ENCODE measurements around the gene KNTC1.
"Not testable (repeated sequence)": the region's sequence is repeated elsewhere in the genome, so short reads cannot be mapped to it uniquely, and the experiment has no call there.

The KNTC1 gene

GRCh38 chr12:122558745-122559641 lies 31.9 kb downstream of the KNTC1 start:
- no peak for DNase-seq (ENCODE audit: low read depth, low spot score)

- no peak for DNase-seq (ENCODE audit: low read depth, low spot score)
Measured at GRCh38 chr12:122560138-122560537, 33.1 kb downstream of the KNTC1 start.

- no peak for DNase-seq (ENCODE audit: low read depth, low spot score)
Measured at GRCh38 chr12:122563361-122563760, 36.3 kb downstream of the KNTC1 start.

GRCh38 chr12:122566816-122567215 lies 39.8 kb downstream of the KNTC1 start:
- not testable (repeated sequence) for DNase-seq (ENCODE audit: low read depth, low spot score)

- no peak for DNase-seq (ENCODE audit: low read depth, low spot score)
Measured at GRCh38 chr12:122569288-122569687, 42.2 kb downstream of the KNTC1 start.

- DNase-seq (ENCODE audit: low read depth, low spot score): not testable (repeated sequence)
Measured at GRCh38 chr12:122570006-122570405, 43.0 kb downstream of the KNTC1 start.

GRCh38 chr12:122571821-122572220 lies 44.8 kb downstream of the KNTC1 start:
- DNase-seq (ENCODE audit: low read depth, low spot score): no peak

- not testable (repeated sequence) for DNase-seq (ENCODE audit: low read depth, low spot score)
Measured at GRCh38 chr12:122583294-122583693, 56.2 kb downstream of the KNTC1 start.

- no peak for DNase-seq (ENCODE audit: low read depth, low spot score)
Measured at GRCh38 chr12:122584177-122584863, 57.3 kb downstream of the KNTC1 start.

GRCh38 chr12:122590990-122591389 lies 63.9 kb downstream of the KNTC1 start:
- no peak for DNase-seq (ENCODE audit: low read depth, low spot score)

GRCh38 chr12:122591966-122592365 lies 64.9 kb downstream of the KNTC1 start:
- DNase-seq (ENCODE audit: low read depth, low spot score): not testable (repeated sequence)

GRCh38 chr12:122592543-122592942 lies 65.5 kb downstream of the KNTC1 start:
- not testable (repeated sequence) for DNase-seq (ENCODE audit: low read depth, low spot score)

- DNase-seq (ENCODE audit: low read depth, low spot score): no peak
Measured at GRCh38 chr12:122593910-122594309, 66.9 kb downstream of the KNTC1 start.

- DNase-seq (ENCODE audit: low read depth, low spot score): no peak
Measured at GRCh38 chr12:122596838-122597237, 69.8 kb downstream of the KNTC1 start.

GRCh38 chr12:122602456-122602855 lies 75.4 kb downstream of the KNTC1 start:
- DNase-seq (ENCODE audit: low read depth, low spot score): no peak

GRCh38 chr12:122604993-122605392 lies 77.9 kb downstream of the KNTC1 start:
- no peak for DNase-seq (ENCODE audit: low read depth, low spot score)

GRCh38 chr12:122609732-122610131 lies 82.7 kb downstream of the KNTC1 start:
- no peak for DNase-seq (ENCODE audit: low read depth, low spot score)

GRCh38 chr12:122610207-122610606 lies 83.2 kb downstream of the KNTC1 start:
- DNase-seq (ENCODE audit: low read depth, low spot score): no peak

- DNase-seq (ENCODE audit: low read depth, low spot score): no peak
Measured at GRCh38 chr12:122610911-122611310, 83.9 kb downstream of the KNTC1 start.

GRCh38 chr12:122614839-122615238 lies 87.8 kb downstream of the KNTC1 start:
- DNase-seq (ENCODE audit: low read depth, low spot score): no peak

- DNase-seq (ENCODE audit: low read depth, low spot score): no peak
Measured at GRCh38 chr12:122615780-122616179, 88.7 kb downstream of the KNTC1 start.

GRCh38 chr12:122635471-122635870 lies 108.4 kb downstream of the KNTC1 start:
- DNase-seq (ENCODE audit: low read depth, low spot score): no peak

Data from activated CD4-positive, CD25-positive, alpha-beta regulatory T cell treated with anti-CD3 and anti-CD28 coated beads, Interleukin-2, amount 50 U/mL, for 16 hours (primary cell).